Muscle layer of colon (tissue), 2 donors: ENCODE measurements around the gene RABL6.

Experiments
- H3K27ac ChIP-seq: one replicate; pipeline ENCODE4 v1.7.0; 2013; ENCODE audit warnings: low read depth, mild to moderate bottlenecking, low read length, moderate library complexity
- H3K27me3 ChIP-seq, 2 donors: one replicate each; pipeline ENCODE4 v1.7.0; 2013; ENCODE audit warnings: low read length in 2 of 2, mild to moderate bottlenecking in 2 of 2; ENCODE audit not compliant: insufficient read depth in 2 of 2, control insufficient read depth in 1 of 2
- H3K36me3 ChIP-seq: one replicate; pipeline ENCODE4 v1.7.0; 2013; ENCODE audit warnings: mild to moderate bottlenecking, low read length; ENCODE audit not compliant: insufficient read depth
- H3K4me1 ChIP-seq: one replicate; pipeline ENCODE4 v1.7.0; 2013; ENCODE audit warnings: mild to moderate bottlenecking, low read length; ENCODE audit not compliant: insufficient read depth
- H3K4me3 ChIP-seq, 2 donors: one replicate each; pipeline ENCODE4 v1.7.0; 2013; ENCODE audit warnings: low read length in 2 of 2, low read depth in 1 of 2, mild to moderate bottlenecking in 1 of 2, moderate library complexity in 1 of 2
- H3K9ac ChIP-seq: one replicate; pipeline ENCODE4 v1.7.0; 2013; ENCODE audit warnings: low read length
- H3K9me3 ChIP-seq: one replicate; pipeline ENCODE4 v1.7.0; 2013; ENCODE audit warnings: mild to moderate bottlenecking, low read length
- donor health status: abdominal sarcoma.
- donor health status: Adenocarcinoma of cecum.

RABL6 gene

DNA sequence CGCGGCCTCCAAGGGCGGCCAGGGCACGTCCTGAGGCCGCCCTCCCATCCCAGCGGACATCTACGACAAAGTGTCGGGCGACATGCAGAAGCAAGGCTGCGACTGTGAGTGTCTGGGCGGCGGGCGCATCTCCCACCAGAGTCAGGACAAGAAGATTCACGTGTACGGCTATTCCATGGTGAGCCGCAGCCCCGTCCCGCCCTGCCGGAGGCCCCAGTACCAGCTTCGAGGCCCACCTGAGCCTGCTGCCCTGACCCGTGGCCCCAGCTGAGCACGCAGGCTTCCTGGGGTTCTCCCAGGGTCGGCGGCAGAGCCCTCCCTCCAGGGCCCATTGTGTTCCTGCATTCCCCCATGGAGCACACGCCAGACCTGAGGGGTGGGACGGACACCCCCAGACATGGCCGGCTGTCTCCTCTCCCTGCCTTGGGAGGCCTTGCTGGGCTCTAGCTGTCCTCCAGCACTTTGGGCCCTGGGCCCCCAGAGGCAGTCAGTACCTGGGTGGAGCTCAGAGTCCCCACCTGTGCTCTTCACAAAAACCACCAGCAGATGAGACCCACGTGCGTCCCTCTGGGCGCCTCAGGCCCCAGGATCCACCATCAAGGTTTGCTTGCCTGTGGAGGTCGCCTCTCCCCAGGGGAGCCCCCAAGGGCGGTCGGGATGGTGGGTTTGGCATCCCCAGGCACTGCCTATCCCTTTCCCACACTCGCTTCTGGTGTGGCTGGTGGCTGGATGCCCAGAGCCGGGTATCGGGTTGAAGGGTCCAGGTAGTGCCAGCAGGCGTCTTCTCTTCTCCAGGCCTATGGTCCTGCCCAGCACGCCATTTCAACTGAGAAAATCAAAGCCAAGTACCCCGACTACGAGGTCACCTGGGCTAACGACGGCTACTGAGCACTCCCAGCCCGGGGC, 42.5 kb downstream of the RABL6 start:
- Histone ChIP-seq H3K9ac (peak overlapping the region; percentile 65), H3K4me3 (peak overlapping the region; percentile 89), H3K9me3 (no peaks in the 10 kb centered on the region), H3K27ac (peak overlapping the region; percentile 75), H3K4me1 (peaks cover 20% of the 10 kb centered on the region), H3K27me3 (peaks cover 0 to 24% of the 10 kb centered on the region in 2 donors), H3K36me3 (peaks cover 5% of the 10 kb centered on the region)

DNA sequence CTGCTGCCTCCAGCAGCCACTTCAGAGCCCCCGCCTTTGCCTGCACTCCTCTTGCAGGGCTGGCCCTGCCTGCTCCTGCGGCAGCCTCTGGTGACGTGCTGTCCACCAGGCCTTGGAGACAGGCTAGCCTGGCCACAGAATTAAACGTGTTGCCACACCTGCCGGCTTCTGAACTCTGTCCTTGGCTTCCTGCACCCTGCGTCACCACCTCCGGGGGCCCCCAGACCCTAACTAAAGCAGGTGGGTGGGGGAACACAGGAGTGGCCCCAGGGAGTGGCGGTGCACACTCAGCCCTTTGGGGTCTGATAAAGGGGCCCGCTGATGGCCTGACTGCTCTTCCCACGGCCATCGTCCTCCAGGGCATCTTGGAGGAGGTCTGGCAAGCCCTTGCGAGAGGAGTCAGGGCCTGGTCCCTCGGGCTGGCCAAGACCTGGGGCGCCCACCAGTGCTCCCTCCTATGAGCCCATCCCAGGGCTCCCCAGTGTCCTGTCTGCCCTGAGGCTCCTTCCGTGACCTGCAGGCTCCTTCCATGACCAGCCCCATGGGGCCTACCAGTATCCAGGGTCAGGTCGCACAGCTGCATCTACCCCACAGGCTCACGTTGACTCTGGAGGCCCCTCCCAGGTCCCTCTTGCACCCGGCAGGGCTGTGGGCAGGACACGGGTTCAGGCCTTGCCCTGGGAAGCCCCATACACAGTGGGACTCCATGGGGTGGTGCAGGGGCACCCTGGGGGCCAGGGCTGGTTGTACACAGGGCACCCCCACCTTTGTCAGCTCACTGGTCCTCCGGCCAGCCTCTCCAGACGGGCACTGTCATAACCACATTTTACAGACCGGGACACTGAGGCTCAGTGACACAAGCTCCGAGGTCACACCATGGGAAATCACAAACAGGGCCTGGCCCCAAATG, 43.4 kb downstream of the RABL6 start:
- no peaks in the 10 kb centered on the region for H3K9me3 ChIP-seq
- no peak overlapping the region for H3K4me3 ChIP-seq
- peaks cover 5% of the 10 kb centered on the region for H3K36me3 ChIP-seq
- H3K27me3 ChIP-seq: peaks cover 0 to 16% of the 10 kb centered on the region in 2 donors
- H3K9ac ChIP-seq: no peak overlapping the region
- peaks cover 20% of the 10 kb centered on the region for H3K4me1 ChIP-seq
- no peak overlapping the region for H3K27ac ChIP-seq

DNA sequence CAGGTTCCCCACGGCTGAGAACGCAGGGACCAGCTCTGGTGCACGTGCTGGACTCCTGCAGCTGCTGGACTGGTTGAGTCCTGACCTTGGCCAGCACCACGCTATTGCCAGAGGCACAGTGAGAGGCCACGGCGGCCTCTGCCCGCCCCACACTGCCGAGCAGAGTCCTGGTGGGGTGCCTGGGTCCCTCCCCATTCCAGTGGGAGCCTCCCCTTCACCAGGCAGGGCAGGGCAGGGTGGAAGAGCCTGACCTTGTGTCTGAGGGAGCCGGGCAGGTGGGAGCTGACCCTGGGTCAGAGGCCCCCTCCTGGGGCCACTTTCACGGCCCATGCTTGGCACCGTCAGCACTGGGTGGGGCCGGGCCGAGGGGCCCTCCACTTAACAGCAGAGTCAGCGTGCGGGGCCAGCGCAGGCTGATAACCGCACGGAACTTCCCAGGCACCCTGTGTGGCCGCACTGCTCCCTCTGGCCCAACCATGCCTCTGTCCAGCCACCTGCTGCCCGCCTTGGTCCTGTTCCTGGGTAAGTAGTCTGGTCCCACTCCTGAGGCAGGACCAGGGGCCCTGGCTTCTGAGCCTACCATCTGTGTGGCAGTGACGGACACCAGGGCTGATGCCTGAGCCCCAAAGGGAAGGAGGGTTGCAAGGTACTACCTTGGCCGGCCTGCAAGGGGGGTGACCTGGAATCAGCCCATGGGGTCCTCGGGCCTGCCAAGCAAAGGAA, 44.4 kb downstream of the RABL6 start, which contains the start of gene MAMDC4:
Gene MAMDC4 (plus strand): TSS at position 406 of the 723 bp plus-strand sequence. CDS start 71 bp downstream, at position 477.
- H3K27me3 ChIP-seq: peaks cover 0 to 9% of the 10 kb centered on the region in 2 donors
- peaks cover 20% of the 10 kb centered on the region for H3K4me1 ChIP-seq
- no peak within 1 kb of the TSS for H3K27ac ChIP-seq
- H3K4me3 ChIP-seq: no peak within 1 kb of the TSS
- H3K9ac ChIP-seq: no peak within 1 kb of the TSS
- H3K36me3 ChIP-seq: peaks cover 5% of the 10 kb centered on the region
- no peaks in the 10 kb centered on the region for H3K9me3 ChIP-seq

DNA sequence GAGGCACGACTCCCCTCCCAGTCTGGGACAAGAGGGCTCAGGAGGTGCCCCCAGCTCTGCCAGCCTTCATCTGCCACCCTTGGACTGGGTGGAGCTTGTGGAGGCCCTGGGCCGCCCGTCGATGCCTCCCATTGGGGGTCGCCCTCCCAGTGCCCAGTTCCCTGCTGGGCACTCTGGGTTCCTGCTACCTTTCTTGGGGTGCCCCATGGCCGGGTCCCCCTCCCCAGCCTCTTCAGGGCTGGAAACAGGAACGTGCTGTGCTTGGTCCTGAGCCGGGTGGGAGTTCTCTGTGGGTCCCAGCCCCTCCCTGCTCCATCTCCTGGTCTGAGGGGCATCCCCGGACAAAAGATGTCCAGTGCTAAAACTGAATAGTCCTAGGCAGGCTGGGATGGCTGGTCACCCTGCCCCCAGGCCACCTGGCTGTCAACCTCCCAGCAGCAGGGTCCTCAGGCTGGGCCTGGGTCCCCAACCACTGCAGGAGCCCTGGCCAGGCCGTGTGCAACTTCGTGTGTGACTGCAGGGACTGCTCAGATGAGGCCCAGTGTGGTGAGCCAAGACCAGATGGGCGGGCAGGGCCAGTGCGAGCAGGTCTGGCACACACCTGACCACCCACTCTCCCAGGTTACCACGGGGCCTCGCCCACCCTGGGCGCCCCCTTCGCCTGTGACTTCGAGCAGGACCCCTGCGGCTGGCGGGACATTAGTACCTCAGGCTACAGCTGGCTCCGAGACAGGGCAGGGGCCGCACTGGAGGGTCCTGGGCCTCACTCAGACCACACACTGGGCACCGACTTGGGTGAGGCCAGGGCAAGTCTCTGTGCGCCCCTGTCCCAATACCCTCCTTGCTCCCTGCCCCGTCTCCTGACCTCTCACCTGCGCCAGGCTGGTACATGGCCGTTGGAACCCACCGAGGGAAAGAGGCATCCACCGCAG, 45.2 kb downstream of the RABL6 start:
- H3K36me3 ChIP-seq: peaks cover 5% of the 10 kb centered on the region
- H3K4me1 ChIP-seq: peaks cover 15% of the 10 kb centered on the region
- no peak overlapping the region for H3K4me3 ChIP-seq
- H3K9ac ChIP-seq: no peak overlapping the region
- H3K27ac ChIP-seq: no peak overlapping the region
- peaks cover 0 to under 1% of the 10 kb centered on the region in 2 donors for H3K27me3 ChIP-seq
- no peaks in the 10 kb centered on the region for H3K9me3 ChIP-seq

DNA sequence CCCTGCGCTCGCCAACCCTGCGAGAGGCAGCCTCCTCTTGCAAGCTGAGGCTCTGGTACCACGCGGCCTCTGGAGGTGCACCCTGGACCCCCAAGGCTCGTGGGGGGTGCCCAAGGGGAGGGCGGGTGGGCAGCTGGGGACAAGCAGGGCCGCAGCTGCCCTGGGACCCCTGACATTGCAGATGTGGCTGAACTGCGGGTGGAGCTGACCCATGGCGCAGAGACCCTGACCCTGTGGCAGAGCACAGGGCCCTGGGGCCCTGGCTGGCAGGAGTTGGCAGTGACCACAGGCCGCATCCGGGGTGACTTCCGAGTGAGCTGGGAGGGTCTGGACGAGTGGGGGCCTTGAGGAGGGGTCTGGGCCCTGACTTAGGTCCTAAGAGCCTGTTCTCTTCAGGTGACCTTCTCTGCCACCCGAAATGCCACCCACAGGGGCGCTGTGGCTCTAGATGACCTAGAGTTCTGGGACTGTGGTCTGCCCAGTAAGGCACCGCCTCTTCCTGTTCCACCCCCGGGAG, 45.9 kb downstream of the RABL6 start:
- Histone ChIP-seq H3K4me3 (no peak overlapping the region), H3K36me3 (peaks cover 5% of the 10 kb centered on the region), H3K4me1 (peaks cover 11% of the 10 kb centered on the region), H3K9me3 (no peaks in the 10 kb centered on the region), H3K27ac (no peak overlapping the region), H3K27me3 (no peaks in the 10 kb centered on the region), H3K9ac (no peak overlapping the region)

DNA sequence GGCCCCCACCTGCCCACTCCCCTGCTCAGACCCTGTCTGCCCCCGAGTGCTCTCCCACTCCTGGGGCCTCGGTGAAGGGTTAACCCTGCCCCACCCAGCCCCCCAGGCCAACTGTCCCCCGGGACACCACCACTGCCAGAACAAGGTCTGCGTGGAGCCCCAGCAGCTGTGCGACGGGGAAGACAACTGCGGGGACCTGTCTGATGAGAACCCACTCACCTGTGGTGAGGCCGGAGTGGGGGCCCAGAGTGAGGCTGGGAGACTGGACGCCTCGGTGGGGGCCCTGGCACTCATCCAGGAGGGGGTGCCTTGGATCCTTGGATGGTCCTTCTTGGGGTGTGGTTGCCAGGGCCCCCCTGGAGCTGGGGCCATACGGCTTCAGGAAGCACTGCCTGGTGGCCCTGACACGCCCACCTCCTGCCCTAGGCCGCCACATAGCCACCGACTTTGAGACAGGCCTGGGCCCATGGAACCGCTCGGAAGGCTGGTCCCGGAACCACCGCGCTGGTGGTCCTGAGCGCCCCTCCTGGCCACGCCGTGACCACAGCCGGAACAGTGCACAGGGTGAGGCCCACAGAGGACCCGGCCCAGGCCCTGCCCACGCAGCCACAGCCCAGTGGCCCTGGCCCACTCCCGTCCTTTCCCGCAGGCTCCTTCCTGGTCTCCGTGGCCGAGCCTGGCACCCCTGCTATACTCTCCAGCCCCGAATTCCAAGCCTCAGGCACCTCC, 46.5 kb downstream of the RABL6 start:
- Histone ChIP-seq H3K27ac (no peak overlapping the region), H3K27me3 (no peaks in the 10 kb centered on the region), H3K36me3 (peaks cover 5% of the 10 kb centered on the region), H3K9me3 (no peaks in the 10 kb centered on the region), H3K9ac (no peak overlapping the region), H3K4me3 (no peak overlapping the region), H3K4me1 (peaks cover 17% of the 10 kb centered on the region)

DNA sequence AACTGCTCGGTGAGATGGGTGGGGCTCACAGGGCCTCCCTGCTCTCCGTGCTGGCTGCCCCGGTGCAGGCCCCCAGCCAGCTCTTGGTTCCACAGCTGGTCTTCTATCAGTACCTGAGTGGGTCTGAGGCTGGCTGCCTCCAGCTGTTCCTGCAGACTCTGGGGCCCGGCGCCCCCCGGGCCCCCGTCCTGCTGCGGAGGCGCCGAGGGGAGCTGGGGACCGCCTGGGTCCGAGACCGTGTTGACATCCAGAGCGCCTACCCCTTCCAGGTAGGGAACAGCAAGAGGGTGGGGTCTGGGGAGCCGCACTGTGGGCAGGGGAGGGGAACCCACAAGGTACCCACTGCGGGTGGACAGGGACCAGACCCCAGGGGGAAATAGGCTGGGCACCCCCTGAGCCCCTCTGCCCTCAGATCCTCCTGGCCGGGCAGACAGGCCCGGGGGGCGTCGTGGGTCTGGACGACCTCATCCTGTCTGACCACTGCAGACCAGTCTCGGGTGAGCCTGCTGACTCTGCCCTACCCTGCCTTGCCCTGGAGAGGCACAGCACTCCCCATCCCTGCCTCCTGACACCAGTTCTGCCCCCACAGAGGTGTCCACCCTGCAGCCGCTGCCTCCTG, 47.2 kb downstream of the RABL6 start:
- H3K36me3 ChIP-seq: peaks cover 5% of the 10 kb centered on the region
- H3K4me3 ChIP-seq: no peak overlapping the region
- no peak overlapping the region for H3K27ac ChIP-seq
- no peaks in the 10 kb centered on the region for H3K27me3 ChIP-seq
- H3K4me1 ChIP-seq: peaks cover 20% of the 10 kb centered on the region
- H3K9me3 ChIP-seq: no peaks in the 10 kb centered on the region
- no peak overlapping the region for H3K9ac ChIP-seq

DNA sequence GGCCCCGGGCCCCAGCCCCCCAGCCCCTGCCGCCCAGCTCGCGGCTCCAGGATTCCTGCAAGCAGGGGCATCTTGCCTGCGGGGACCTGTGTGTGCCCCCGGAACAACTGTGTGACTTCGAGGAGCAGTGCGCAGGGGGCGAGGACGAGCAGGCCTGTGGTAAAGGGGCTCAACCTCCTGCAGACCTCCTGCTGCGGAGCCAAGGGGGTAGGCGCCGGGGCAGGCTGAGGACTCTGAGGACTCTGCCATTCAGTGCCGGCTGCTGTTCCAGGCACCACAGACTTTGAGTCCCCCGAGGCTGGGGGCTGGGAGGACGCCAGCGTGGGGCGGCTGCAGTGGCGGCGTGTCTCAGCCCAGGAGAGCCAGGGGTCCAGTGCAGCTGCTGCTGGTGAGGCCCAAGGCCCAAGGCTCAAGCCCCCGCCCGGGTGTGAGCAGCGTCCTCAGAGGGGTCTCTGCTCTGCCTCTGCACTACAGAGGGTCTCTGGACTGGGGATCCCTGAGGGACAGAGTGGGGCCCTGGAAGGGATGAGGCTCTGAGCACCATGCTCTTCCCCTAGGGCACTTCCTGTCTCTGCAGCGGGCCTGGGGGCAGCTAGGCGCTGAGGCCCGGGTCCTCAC, 47.8 kb downstream of the RABL6 start:
- no peak overlapping the region for H3K4me3 ChIP-seq
- H3K4me1 ChIP-seq: peaks cover 14% of the 10 kb centered on the region
- peaks cover 5% of the 10 kb centered on the region for H3K36me3 ChIP-seq
- H3K9ac ChIP-seq: no peak overlapping the region
- no peak overlapping the region for H3K27ac ChIP-seq
- H3K27me3 ChIP-seq: no peaks in the 10 kb centered on the region
- H3K9me3 ChIP-seq: no peaks in the 10 kb centered on the region

DNA sequence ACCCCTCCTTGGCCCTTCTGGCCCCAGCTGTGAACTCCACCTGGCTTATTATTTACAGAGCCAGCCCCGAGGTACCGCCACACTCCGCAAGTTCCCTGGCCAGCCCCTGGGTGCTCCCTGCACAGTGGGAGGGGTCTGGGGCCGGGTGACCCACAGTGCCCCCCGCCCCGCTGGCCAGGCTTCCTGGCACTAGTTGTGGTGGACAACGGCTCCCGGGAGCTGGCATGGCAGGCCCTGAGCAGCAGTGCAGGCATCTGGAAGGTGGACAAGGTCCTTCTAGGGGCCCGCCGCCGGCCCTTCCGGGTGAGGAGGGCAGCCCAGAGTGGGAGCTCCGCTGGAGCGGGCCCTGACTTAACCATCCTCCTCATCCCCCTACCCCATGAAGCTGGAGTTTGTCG, 48.3 kb downstream of the RABL6 start:
- peaks cover 12% of the 10 kb centered on the region for H3K4me1 ChIP-seq
- peaks cover 9% of the 10 kb centered on the region for H3K36me3 ChIP-seq
- no peaks in the 10 kb centered on the region for H3K9me3 ChIP-seq
- no peak overlapping the region for H3K4me3 ChIP-seq
- H3K27ac ChIP-seq: no peak overlapping the region
- no peaks in the 10 kb centered on the region for H3K27me3 ChIP-seq
- H3K9ac ChIP-seq: no peak overlapping the region
